Keratinocyte (primary cell): ENCODE measurements around the gene SLC23A2. TPM values are rescaled to one million over a fixed set of nuclear protein-coding genes. Genes with fewer than 3 reads are reported as not detected.

Experiments used
- DNase-seq: peaks from one replicate; pipeline ENCODE4 v3.0.0-alpha.2; 2011; ENCODE audit warnings: low read depth, missing footprints, low spot score
- FAIRE-seq: peaks from 2 replicates; lab custom pipeline; 2011; peaks lifted over from hg19 to GRCh38; lab: Jason Lieb, UNC
- H2AFZ ChIP-seq: 2 replicates; pipeline ENCODE4 v1.6.0; 2012; ENCODE audit warnings: low read length, control low read depth, inconsistent platforms; ENCODE audit not compliant: control insufficient read depth
- H3K27ac ChIP-seq: 2 replicates; pipeline ENCODE4 v1.5.1; 2011; ENCODE audit warnings: low read length; ENCODE audit not compliant: control insufficient read depth, insufficient read depth
- H3K27me3 ChIP-seq: 3 replicates; pipeline ENCODE4 v1.6.0; 2011; ENCODE audit warnings: low read length; ENCODE audit not compliant: control insufficient read depth, insufficient read depth; ENCODE audit errors: extremely low read depth
- H3K36me3 ChIP-seq, 2 experiments: 2 replicates in 1 of 2; 3 replicates in 1 of 2; pipeline ENCODE4 v1.5.1; 2011; ENCODE audit warnings: low read length in 2 of 2, mild to moderate bottlenecking in 1 of 2; ENCODE audit not compliant: control insufficient read depth in 2 of 2, insufficient read depth in 2 of 2; ENCODE audit errors: extremely low read depth in 1 of 2
- H3K4me1 ChIP-seq: 3 replicates; pipeline ENCODE4 v1.5.1; 2011; ENCODE audit warnings: low read length; ENCODE audit not compliant: control insufficient read depth, insufficient read depth; ENCODE audit errors: extremely low read depth
- H3K4me2 ChIP-seq: 3 replicates; pipeline ENCODE4 v1.6.0; 2011; ENCODE audit warnings: low read depth, low read length; ENCODE audit not compliant: control insufficient read depth, insufficient read depth; ENCODE audit errors: extremely low read depth
- H3K4me3 ChIP-seq, 3 experiments: fragments of 200-600 bp in 1 of 3; sonication (generic) in 1 of 3; 2 replicates in 2 of 3; 3 replicates in 1 of 3; pipeline ENCODE4 v1.5.1; 2011 to 2016; ENCODE audit warnings: low read length in 3 of 3, mild to moderate bottlenecking in 3 of 3, control low read depth in 2 of 3, inconsistent platforms in 1 of 3, low read depth in 1 of 3, mixed read lengths in 1 of 3, mixed run types in 1 of 3, moderate library complexity in 1 of 3; ENCODE audit not compliant: control insufficient read depth in 2 of 3, insufficient read depth in 2 of 3; ENCODE audit errors: extremely low read depth in 1 of 3
- H3K79me2 ChIP-seq: 2 replicates; pipeline ENCODE4 v1.6.0; 2012; ENCODE audit warnings: low read length; ENCODE audit not compliant: control insufficient read depth, insufficient read depth
- H3K9ac ChIP-seq: 3 replicates; pipeline ENCODE4 v1.6.0; 2011; ENCODE audit warnings: low read length; ENCODE audit not compliant: control insufficient read depth, insufficient read depth; ENCODE audit errors: extremely low read depth
- H3K9me1 ChIP-seq: 3 replicates; pipeline ENCODE4 v1.6.0; 2011; ENCODE audit warnings: low read length; ENCODE audit not compliant: control insufficient read depth, insufficient read depth; ENCODE audit errors: extremely low read depth
- H3K9me3 ChIP-seq: 2 replicates; pipeline ENCODE4 v1.5.1; 2012; ENCODE audit warnings: low read depth, low read length; ENCODE audit not compliant: control insufficient read depth
- H4K20me1 ChIP-seq: 3 replicates; pipeline ENCODE4 v1.6.0; 2011; ENCODE audit warnings: low read length; ENCODE audit not compliant: control insufficient read depth, insufficient read depth; ENCODE audit errors: extremely low read depth
- EZH2 ChIP-seq: IDR thresholded peaks from one replicate; pipeline ENCODE4 v1.6.1; 2012; ENCODE audit warnings: inconsistent platforms, mild to moderate bottlenecking, low read length, moderate library complexity
- dilution Hi-C: fragments of 300-500 bp; cut with MboI; formaldehyde crosslinking; loops from one replicate; pipeline ENCODE4 v1.7.0; 2020; ENCODE audit warnings: low sequenced_read_pairs; ENCODE audit not compliant: extremely low pct_ligation_motif_present
- polyA plus RNA-seq, 5 experiments: library from polyadenylated mRNA; depleted of rRNA in 3 of 5; stranded (reverse) in 3 of 5; stranded (forward) in 1 of 5; unstranded in 1 of 5; fragments of >200 nt; gene quantifications; 1 replicate in 1 of 5; 2 replicates in 3 of 5; 3 replicates in 1 of 5; pipeline versions ENCODE4 v1.2.1 to v1.2.3, GENCODE V29; 2011 to 2012; ENCODE audit warnings: missing spikeins in 2 of 5, low read depth in 1 of 5, low replicate concordance in 1 of 5
- TF ChIP-seq, protein P1 (sequence below), 3 experiments: IDR thresholded peaks in 1 of 3; conservative IDR thresholded peaks in 1 of 3; optimal IDR thresholded peaks in 1 of 3; 2 replicates in 2 of 3; 3 replicates in 1 of 3; pipeline versions ENCODE3 to v1.5.1; 2011; ENCODE audit warnings: low read length in 3 of 3, mild to moderate bottlenecking in 3 of 3, moderate library complexity in 2 of 3, control low read depth in 1 of 3, inconsistent platforms in 1 of 3; ENCODE audit not compliant: insufficient read depth in 2 of 3; ENCODE audit errors: extremely low read depth in 1 of 3

The SLC23A2 gene
- polyA plus RNA-seq, 1 donor (not counting 4 experiments of a cell fraction or from before 2014, with no cell fraction given) = 13.4 TPM

DNA sequence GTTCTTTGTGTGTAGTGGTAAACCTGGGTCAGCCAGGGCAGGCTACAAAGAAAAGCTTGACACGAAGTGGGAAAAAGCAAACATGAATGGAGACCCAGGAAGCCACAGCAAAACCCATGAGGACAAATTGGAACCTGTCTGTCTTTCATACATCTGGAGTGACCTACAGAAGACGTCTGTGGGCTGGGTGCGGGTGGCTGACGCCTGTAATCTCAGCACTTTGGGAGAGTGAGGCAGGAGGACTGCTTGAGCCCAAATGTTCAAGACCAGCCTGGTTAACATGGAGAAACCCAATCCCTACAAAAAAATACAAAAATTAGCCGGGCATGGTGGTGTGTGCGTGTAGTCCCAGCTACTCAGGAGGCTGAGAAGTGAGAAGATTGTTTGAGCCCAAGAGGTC is 164.8 kb downstream of the SLC23A2 start:
- Histone ChIP-seq H3K9ac (no peak overlapping the region), H3K79me2 (no peaks in the 10 kb centered on the region), H3K4me1 (no peaks in the 10 kb centered on the region), H3K4me2 (no peak overlapping the region), H3K4me3 (no peak overlapping the region), H3K27ac (no peak overlapping the region), H3K27me3 (no peaks in the 10 kb centered on the region), H4K20me1 (no peaks in the 10 kb centered on the region), H3K9me1 (no peaks in the 10 kb centered on the region), H3K9me3 (no peaks in the 10 kb centered on the region), H3K36me3 (no peaks in the 10 kb centered on the region), H2AFZ (no peak overlapping the region)
- dilution Hi-C loops = no loop called here
- no peak for TF ChIP-seq EZH2
- TF ChIP-seq, protein P1, sequence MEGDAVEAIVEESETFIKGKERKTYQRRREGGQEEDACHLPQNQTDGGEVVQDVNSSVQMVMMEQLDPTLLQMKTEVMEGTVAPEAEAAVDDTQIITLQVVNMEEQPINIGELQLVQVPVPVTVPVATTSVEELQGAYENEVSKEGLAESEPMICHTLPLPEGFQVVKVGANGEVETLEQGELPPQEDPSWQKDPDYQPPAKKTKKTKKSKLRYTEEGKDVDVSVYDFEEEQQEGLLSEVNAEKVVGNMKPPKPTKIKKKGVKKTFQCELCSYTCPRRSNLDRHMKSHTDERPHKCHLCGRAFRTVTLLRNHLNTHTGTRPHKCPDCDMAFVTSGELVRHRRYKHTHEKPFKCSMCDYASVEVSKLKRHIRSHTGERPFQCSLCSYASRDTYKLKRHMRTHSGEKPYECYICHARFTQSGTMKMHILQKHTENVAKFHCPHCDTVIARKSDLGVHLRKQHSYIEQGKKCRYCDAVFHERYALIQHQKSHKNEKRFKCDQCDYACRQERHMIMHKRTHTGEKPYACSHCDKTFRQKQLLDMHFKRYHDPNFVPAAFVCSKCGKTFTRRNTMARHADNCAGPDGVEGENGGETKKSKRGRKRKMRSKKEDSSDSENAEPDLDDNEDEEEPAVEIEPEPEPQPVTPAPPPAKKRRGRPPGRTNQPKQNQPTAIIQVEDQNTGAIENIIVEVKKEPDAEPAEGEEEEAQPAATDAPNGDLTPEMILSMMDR (optimal IDR thresholded peaks at IDR 0.05 in 1 of 3, IDR thresholded peaks at IDR 0.05 in 1 of 3, conservative IDR thresholded peaks at IDR 0.05 in 1 of 3; ENCODE audit: extremely low read depth in 1 of 3, insufficient read depth in 2 of 3, low read length in 3 of 3) = no peak
- no peak for DNase-seq
- FAIRE-seq = no peak

DNA sequence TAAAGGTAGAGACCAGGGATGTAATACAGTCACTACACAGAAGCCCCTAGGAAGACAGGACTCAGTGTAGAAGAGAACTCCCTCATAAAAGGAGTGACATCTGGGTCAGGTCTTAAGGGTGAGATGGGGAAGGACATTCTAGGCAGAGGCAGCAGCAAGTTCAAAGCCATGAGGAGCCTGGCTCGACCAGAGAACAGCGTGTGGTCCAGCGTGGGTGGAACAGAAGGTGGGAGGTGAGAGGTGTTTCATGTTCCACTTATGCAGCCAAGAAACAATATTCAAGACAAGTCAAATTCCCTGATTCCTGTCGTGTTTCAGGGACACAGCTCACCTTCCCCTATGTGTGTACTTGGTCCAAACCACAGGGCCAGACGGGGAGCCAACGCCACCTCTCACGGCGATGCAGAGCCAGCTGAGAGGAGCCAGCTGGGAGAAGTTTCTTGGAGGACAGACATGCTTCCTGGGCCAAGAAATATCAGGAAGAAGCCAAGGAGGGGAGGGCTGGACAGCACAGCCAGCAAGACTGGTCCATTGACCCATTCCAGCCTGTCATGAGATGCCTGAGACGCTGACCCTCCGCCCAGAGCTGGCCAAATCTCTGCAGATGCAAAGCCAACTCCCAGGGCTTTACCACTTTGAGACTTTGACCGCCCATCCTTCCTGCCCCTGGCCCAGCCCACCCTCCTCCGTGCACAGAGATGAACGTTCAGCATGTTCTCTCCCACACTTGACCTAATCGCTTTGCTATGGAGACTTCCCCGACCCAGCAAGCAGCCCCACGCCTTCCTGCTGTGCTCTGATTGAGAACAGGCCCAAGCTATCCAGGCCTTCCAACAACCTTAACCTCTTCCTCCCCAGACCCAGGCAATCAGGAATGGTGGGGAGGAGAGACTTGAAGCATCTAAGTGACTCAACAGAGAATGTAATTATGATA is 165.8 kb downstream of the SLC23A2 start:
- no peak overlapping the region for H3K27ac ChIP-seq
- H3K4me3 ChIP-seq = no peak overlapping the region
- no peaks in the 10 kb centered on the region for H3K79me2 ChIP-seq
- H3K9me3 ChIP-seq = no peaks in the 10 kb centered on the region
- FAIRE-seq (no peak), DNase-seq (no peak)
- no peak overlapping the region for H3K4me2 ChIP-seq
- H4K20me1 ChIP-seq = no peaks in the 10 kb centered on the region
- H3K9me1 ChIP-seq = no peaks in the 10 kb centered on the region
- H2AFZ ChIP-seq = no peak overlapping the region
- H3K4me1 ChIP-seq = no peaks in the 10 kb centered on the region
- dilution Hi-C loops = no loop called here
- H3K36me3 ChIP-seq = no peaks in the 10 kb centered on the region
- no peaks in the 10 kb centered on the region for H3K27me3 ChIP-seq
- TF ChIP-seq, protein P1 (optimal IDR thresholded peaks at IDR 0.05 in 1 of 3, IDR thresholded peaks at IDR 0.05 in 1 of 3, conservative IDR thresholded peaks at IDR 0.05 in 1 of 3; ENCODE audit: extremely low read depth in 1 of 3, insufficient read depth in 2 of 3, low read length in 3 of 3) = no peak
- no peak for TF ChIP-seq EZH2
- no peak overlapping the region for H3K9ac ChIP-seq
